Gastroesophageal sphincter (tissue), 3 donors: ENCODE data around the gene LRIG1.

Source experiments
- CTCF ChIP-seq, 4 experiments: fragments of 200-600 bp in 2 of 4; fragments of 450-650 bp in 2 of 4; sonication (generic) in 1 of 4; IDR thresholded peaks; one replicate each; pipeline ENCODE4 v1.5.1; 2017 to 2019; ENCODE audit warnings: antibody characterized with exemption in 4 of 4, mild to moderate bottlenecking in 2 of 4, moderate library complexity in 2 of 4
- EP300 ChIP-seq: sonication (generic); formaldehyde crosslinking; IDR thresholded peaks from one replicate; pipeline ENCODE4 v1.6.1; 2017; ENCODE audit warnings: antibody characterized with exemption, mild to moderate bottlenecking
- POLR2A ChIP-seq, 2 donors: fragments of 450-650 bp; IDR thresholded peaks; one replicate each; pipeline ENCODE4 v1.6.1; 2017; ENCODE audit warnings: antibody characterized with exemption in 2 of 2, mild to moderate bottlenecking in 2 of 2, moderate library complexity in 1 of 2
- POLR2AphosphoS5 ChIP-seq: sonication (generic); formaldehyde crosslinking; IDR thresholded peaks from one replicate; pipeline ENCODE4 v1.6.1; 2017; ENCODE audit warnings: antibody characterized with exemption

- TF ChIP-seq POLR2A (IDR thresholded peaks at IDR 0.05) (no peak), EP300 (no peak), CTCF (IDR thresholded peaks at IDR 0.05) (no peak), POLR2AphosphoS5 (peak; percentile 56)
Measured at GRCh38 chr3:66497985-66498671, 2.7 kb downstream of the LRIG1 start.
